Measurements from ENCODE around the gene BCR.

GRCh38 chr22:23245045-23245798 is 64.9 kb downstream of the BCR start:
- TF ChIP-seq, protein P1, sequence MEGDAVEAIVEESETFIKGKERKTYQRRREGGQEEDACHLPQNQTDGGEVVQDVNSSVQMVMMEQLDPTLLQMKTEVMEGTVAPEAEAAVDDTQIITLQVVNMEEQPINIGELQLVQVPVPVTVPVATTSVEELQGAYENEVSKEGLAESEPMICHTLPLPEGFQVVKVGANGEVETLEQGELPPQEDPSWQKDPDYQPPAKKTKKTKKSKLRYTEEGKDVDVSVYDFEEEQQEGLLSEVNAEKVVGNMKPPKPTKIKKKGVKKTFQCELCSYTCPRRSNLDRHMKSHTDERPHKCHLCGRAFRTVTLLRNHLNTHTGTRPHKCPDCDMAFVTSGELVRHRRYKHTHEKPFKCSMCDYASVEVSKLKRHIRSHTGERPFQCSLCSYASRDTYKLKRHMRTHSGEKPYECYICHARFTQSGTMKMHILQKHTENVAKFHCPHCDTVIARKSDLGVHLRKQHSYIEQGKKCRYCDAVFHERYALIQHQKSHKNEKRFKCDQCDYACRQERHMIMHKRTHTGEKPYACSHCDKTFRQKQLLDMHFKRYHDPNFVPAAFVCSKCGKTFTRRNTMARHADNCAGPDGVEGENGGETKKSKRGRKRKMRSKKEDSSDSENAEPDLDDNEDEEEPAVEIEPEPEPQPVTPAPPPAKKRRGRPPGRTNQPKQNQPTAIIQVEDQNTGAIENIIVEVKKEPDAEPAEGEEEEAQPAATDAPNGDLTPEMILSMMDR (IDR thresholded peaks at IDR 0.05), result no peak
- TF ChIP-seq POLR2AphosphoS5 (IDR thresholded peaks at IDR 0.05) (no peak), POLR2A (IDR thresholded peaks at IDR 0.05) (no peak), EP300 (IDR thresholded peaks at IDR 0.05) (no peak)

Measured in upper lobe of left lung (tissue), 4 donors.